ENCODE measurements around the gene ZNF746. TPM values are rescaled to one million over a fixed set of nuclear protein-coding genes. Genes with fewer than 3 reads are reported as not detected.
"Not testable (repeated sequence)": the region's sequence is repeated elsewhere in the genome, so short reads cannot be mapped to it uniquely, and the experiment has no call there.

ZNF746 gene
- total and polyA plus RNA-seq, 4 donors, result 12.2 to 22.4 (median 16.8) TPM

DNA sequence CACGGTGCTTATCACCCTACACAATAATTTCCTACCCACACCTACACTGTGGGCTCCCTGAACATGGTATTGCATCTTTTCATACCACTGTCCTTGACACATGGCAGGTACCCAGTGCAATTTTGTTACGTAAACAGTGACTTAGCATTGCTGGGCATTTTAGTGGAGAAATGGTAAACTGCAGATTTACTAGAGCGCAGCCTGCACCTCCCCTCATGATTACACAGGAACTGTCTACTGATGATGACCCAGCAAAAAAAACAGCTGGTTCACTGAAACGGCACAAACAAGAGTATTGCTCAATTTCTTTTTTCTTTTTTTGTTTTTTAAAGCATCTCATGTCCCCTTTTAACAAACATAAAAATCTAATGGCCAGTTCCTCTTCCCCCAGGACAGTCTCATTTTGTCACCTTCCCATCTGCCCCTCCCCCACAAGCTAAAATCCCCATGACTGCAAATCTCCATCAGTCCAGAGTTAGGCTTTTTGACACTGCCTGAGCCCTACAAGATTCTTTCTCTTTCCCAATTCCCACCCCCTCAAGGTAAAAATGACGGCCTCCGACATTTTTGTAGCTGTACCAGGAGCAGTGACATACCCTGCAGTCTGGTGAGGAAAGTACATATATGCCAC, 2.8 kb downstream of the ZNF746 start:
- H3K9me3 ChIP-seq (ENCODE audit: control insufficient read depth, insufficient read depth, low read length), result no peaks in the 10 kb centered on the region
- no peak overlapping the region for H3K4me3 ChIP-seq (ENCODE audit: low read depth, low read length)
- DNase-seq (ENCODE audit: low read depth in 4 of 6, low spot score in 6 of 6), result no peak
- peaks cover 13% of the 10 kb centered on the region for H3K4me1 ChIP-seq (ENCODE audit: control insufficient read depth, insufficient read depth, low read length)
- no peak overlapping the region for H3K27ac ChIP-seq (ENCODE audit: low read depth, low read length)
- H3K36me3 ChIP-seq (ENCODE audit: control insufficient read depth, insufficient read depth, low read length), result peaks cover 47% of the 10 kb centered on the region
- WGBS (ENCODE audit: insufficient coverage), result 74% methylated on average over 4 of the region's 6 CpGs
- H3K27me3 ChIP-seq (ENCODE audit: control insufficient read depth, insufficient read depth, low read length), result no peaks in the 10 kb centered on the region

DNA sequence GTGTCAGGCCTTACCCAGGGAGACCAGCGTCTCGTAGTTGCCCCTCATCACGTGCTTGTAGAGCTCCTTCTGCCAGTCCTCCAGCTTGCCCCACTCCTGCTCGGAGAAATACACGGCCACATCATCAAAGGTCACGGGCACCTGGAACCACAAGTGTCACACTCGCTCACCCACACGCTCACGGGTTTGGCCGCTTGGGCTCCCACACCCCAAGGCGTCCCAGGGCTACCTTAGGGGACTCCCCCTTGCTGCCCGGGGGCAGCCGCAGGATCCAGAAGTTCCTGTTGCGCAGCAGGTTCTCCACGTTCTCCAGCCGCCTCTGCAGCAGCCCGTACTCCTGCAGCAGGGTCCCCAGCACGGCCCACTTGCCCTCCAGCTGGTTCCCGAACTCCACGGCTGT, 3.6 kb downstream of the ZNF746 start:
- H3K36me3 ChIP-seq (ENCODE audit: control insufficient read depth, insufficient read depth, low read length), result peaks cover 54% of the 10 kb centered on the region
- H3K27ac ChIP-seq (ENCODE audit: low read depth, low read length); H3K27me3 ChIP-seq (ENCODE audit: control insufficient read depth, insufficient read depth, low read length); DNase-seq (ENCODE audit: low read depth in 4 of 6, low spot score in 6 of 6); H3K4me3 ChIP-seq (ENCODE audit: low read depth, low read length); H3K9me3 ChIP-seq (ENCODE audit: control insufficient read depth, insufficient read depth, low read length): not testable (repeated sequence)
- peaks cover 13% of the 10 kb centered on the region for H3K4me1 ChIP-seq (ENCODE audit: control insufficient read depth, insufficient read depth, low read length)
- 92% methylated on average over 11 of the region's 20 CpGs for WGBS (ENCODE audit: insufficient coverage)

DNA sequence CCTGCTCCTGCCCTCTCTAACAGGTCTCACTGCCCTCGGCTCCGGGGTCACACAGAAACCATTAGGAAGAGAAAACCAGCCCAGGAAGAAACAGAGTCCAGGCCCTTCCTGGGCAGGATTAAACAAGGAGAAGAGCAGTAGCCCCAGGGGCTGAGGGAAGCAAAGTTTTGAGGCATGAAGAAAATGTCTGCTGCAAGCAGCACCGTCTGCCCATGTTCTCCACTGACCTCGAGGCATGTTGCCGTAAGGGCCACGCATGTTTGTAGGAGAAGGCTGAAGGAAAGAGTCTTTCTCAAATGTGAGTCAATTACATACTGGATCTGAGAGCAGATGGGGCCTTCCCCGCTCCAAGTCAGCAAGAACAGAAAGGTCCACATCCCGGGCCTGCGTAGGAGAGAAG, 4.2 kb downstream of the ZNF746 start:
- WGBS (ENCODE audit: insufficient coverage), result 92% methylated on average over 7 of the region's 9 CpGs
- Histone ChIP-seq H3K4me3 (ENCODE audit: low read depth, low read length) (no peak overlapping the region), H3K27me3 (ENCODE audit: control insufficient read depth, insufficient read depth, low read length) (no peaks in the 10 kb centered on the region), H3K4me1 (ENCODE audit: control insufficient read depth, insufficient read depth, low read length) (peaks cover 13% of the 10 kb centered on the region), H3K27ac (ENCODE audit: low read depth, low read length) (no peak overlapping the region), H3K36me3 (ENCODE audit: control insufficient read depth, insufficient read depth, low read length) (peaks cover 57% of the 10 kb centered on the region), H3K9me3 (ENCODE audit: control insufficient read depth, insufficient read depth, low read length) (no peaks in the 10 kb centered on the region)
- no peak for DNase-seq (ENCODE audit: low read depth in 4 of 6, low spot score in 6 of 6)

DNA sequence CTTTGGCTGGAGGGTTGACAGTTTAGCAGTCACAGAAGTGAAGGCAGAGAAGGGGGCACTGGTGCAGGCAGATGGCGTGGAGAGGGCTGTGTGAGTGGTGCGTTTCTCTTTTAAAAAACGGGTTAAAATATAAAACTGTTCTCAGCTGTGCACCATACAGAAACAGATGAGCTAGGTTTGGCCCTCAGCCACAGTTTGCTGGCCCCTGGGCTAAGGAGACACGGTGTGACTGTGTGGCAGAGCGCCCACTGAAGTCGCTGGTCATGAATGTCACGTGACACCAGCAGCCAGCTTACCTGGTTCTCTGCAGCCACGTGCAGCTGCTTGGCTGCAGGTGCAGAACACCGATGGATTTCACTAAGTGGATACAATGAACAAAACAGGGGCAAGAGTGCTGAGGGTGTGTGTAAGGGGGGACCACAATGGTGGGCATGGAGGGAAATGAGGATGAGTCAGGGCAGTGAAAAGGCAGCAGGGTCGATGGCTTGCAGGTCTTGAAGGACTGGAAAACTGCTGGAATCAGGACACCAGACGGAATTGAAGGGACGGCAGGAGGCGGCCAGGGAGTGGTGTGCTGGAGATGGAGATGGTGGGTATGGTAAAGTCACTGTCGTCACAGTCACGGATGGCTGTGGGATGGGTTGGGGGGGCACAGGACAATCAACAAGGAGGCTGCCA, 7.4 kb downstream of the ZNF746 start:
- Histone ChIP-seq H3K36me3 (ENCODE audit: control insufficient read depth, insufficient read depth, low read length) (peaks cover 70% of the 10 kb centered on the region), H3K27ac (ENCODE audit: low read depth, low read length) (no peak overlapping the region), H3K4me3 (ENCODE audit: low read depth, low read length) (no peak overlapping the region), H3K9me3 (ENCODE audit: control insufficient read depth, insufficient read depth, low read length) (no peaks in the 10 kb centered on the region), H3K4me1 (ENCODE audit: control insufficient read depth, insufficient read depth, low read length) (no peaks in the 10 kb centered on the region), H3K27me3 (ENCODE audit: control insufficient read depth, insufficient read depth, low read length) (no peaks in the 10 kb centered on the region)
- 88% methylated on average over 15 of the region's 15 CpGs for WGBS (ENCODE audit: insufficient coverage)
- DNase-seq (ENCODE audit: low read depth in 4 of 6, low spot score in 6 of 6), result no peak

DNA sequence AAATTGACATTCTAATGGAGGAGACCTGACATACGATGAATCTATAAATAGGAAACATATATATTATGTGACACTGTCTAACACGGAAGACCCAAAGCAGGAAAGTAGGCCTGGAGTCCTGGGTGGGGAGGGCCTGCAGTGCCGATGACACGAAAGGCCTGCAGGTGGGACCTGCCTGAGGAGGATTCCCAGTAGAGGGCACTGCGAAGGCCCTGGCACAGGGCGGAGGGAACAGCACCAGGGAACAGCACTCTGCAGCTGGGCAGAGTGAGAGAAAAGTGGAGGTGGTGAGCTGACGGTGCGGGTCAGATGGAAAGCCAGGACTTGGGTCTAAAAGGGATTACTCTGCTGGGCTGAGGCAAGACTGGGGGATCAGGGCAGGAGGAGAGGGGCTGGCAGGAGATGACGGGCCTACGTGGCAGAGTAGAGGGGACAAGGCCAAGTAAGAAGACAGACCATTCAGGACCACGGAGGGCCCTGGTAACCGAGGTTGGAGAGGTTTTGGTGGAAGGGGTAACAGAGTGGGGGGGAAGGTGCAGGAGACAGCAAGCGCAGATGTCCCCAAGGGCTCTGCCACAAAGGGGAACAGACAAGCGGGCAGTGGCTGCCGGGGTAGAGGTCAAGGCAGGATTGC, 8.1 kb downstream of the ZNF746 start:
- no peaks in the 10 kb centered on the region for H3K4me1 ChIP-seq (ENCODE audit: control insufficient read depth, insufficient read depth, low read length)
- peaks cover 68% of the 10 kb centered on the region for H3K36me3 ChIP-seq (ENCODE audit: control insufficient read depth, insufficient read depth, low read length)
- no peak overlapping the region for H3K4me3 ChIP-seq (ENCODE audit: low read depth, low read length)
- no peaks in the 10 kb centered on the region for H3K9me3 ChIP-seq (ENCODE audit: control insufficient read depth, insufficient read depth, low read length)
- H3K27me3 ChIP-seq (ENCODE audit: control insufficient read depth, insufficient read depth, low read length), result no peaks in the 10 kb centered on the region
- DNase-seq (ENCODE audit: low read depth in 4 of 6, low spot score in 6 of 6), result no peak
- WGBS (ENCODE audit: insufficient coverage), result 87% methylated on average over 14 of the region's 15 CpGs
- H3K27ac ChIP-seq (ENCODE audit: low read depth, low read length), result no peak overlapping the region

DNA sequence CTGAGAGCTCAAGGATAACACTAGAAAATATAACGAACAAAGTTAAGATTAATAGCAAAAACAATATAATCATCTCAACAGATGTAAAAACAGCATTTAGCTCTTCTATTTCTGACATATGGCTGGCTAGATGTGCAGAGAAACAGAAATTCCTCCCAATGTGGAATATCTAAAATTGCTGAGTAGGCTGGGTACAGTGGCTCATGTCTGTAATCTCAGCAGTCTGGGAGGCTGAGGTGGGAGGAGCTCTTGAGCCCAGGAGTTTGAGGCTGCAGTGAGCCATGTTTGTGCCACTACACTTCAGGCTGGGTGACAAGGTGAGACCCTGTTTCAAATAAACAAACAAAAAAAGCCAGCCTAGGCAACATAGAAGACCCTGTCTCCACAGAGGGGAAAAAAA, 18.0 kb downstream of the ZNF746 start:
- no peaks in the 10 kb centered on the region for H3K4me1 ChIP-seq (ENCODE audit: control insufficient read depth, insufficient read depth, low read length)
- H3K27ac ChIP-seq (ENCODE audit: low read depth, low read length), result no peak overlapping the region
- H3K36me3 ChIP-seq (ENCODE audit: control insufficient read depth, insufficient read depth, low read length), result peaks cover 41% of the 10 kb centered on the region
- no CpG with 5 or more reads among the region's 1 CpG for WGBS (ENCODE audit: insufficient coverage)
- DNase-seq (ENCODE audit: low read depth in 4 of 6, low spot score in 6 of 6), result no peak
- H3K9me3 ChIP-seq (ENCODE audit: control insufficient read depth, insufficient read depth, low read length), result peaks cover 4% of the 10 kb centered on the region
- no peak overlapping the region for H3K4me3 ChIP-seq (ENCODE audit: low read depth, low read length)
- H3K27me3 ChIP-seq (ENCODE audit: control insufficient read depth, insufficient read depth, low read length), result no peaks in the 10 kb centered on the region

DNA sequence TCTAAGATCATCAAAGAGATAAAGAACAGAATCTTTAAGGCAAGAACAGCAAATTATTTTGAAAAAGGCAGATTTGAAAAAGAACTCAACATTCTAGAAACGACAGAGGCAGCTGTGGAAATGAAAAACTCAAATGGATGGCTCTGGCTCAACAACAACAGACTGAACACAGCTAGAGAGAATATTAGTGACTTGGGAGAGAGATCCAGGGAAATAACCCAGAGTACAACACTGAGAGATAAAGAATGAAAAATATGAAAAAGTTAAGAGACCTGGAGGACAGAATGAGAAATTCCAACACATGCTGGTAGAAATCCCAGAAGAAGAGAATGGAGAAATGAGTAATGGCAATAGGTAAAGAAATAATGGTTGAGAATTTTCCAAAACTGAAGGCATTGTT, 18.9 kb downstream of the ZNF746 start:
- whole genome bisulfite sequencing (ENCODE audit: insufficient coverage), result no CpG with 5 or more reads among the region's 1 CpG
- no peaks in the 10 kb centered on the region for H3K27me3 ChIP-seq (ENCODE audit: control insufficient read depth, insufficient read depth, low read length)
- no peak overlapping the region for H3K27ac ChIP-seq (ENCODE audit: low read depth, low read length)
- H3K9me3 ChIP-seq (ENCODE audit: control insufficient read depth, insufficient read depth, low read length), result peaks cover 4% of the 10 kb centered on the region
- H3K4me1 ChIP-seq (ENCODE audit: control insufficient read depth, insufficient read depth, low read length), result no peaks in the 10 kb centered on the region
- DNase-seq (ENCODE audit: low read depth in 4 of 6, low spot score in 6 of 6), result no peak
- peaks cover 49% of the 10 kb centered on the region for H3K36me3 ChIP-seq (ENCODE audit: control insufficient read depth, insufficient read depth, low read length)
- no peak overlapping the region for H3K4me3 ChIP-seq (ENCODE audit: low read depth, low read length)

DNA sequence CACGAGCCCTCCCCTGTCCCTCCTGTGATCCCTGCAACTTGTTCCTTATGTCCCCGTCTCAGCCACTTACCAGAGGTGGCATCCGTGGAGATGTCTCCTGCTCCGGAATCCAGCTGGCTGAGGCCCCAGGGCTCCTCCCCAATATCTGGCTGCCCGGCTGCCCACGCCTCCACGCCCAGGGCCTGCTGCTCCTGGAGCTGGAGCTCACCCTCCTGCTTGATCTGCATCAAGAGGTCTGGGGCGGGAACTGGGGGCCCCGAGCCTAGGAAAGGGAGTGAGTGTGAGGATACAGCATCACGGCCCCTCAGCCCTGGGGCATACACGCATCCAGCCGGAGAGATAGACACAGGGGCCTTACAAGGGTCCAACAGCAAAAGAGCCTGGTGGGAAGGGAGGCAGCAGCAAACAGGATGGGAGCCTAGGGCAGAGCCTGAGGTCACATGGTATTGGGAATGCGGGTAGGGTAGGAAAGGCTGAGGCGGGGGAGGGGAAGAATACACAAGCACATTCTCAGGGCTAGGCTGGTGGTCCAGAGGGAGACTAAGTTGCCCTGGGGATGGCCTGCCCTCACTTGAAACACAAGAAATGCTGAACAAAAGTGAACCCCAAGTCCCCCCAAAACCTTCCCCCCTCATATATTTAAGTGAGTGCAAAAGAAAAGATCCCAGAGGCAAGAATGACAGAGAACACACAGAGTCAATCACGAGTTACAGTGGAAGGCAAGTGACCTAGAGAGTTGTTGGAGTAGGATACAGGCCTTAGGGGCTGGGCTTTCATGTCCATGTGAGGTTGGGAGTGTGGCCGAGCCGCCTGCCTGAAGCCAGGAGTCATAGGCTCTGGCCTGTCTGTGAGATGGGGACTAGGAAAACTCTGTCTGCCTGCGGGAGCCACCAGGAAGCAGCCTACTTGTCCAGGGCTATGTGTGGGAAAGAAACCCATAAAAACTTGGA, 19.8 kb downstream of the ZNF746 start:
- no peak overlapping the region for H3K4me3 ChIP-seq (ENCODE audit: low read depth, low read length)
- no peak overlapping the region for H3K27ac ChIP-seq (ENCODE audit: low read depth, low read length)
- H3K9me3 ChIP-seq (ENCODE audit: control insufficient read depth, insufficient read depth, low read length), result peaks cover 4% of the 10 kb centered on the region
- no peaks in the 10 kb centered on the region for H3K4me1 ChIP-seq (ENCODE audit: control insufficient read depth, insufficient read depth, low read length)
- DNase-seq (ENCODE audit: low read depth in 4 of 6, low spot score in 6 of 6), result no peak
- peaks cover 56% of the 10 kb centered on the region for H3K36me3 ChIP-seq (ENCODE audit: control insufficient read depth, insufficient read depth, low read length)
- H3K27me3 ChIP-seq (ENCODE audit: control insufficient read depth, insufficient read depth, low read length), result no peaks in the 10 kb centered on the region
- 93% methylated on average over 16 of the region's 18 CpGs for WGBS (ENCODE audit: insufficient coverage)

DNA sequence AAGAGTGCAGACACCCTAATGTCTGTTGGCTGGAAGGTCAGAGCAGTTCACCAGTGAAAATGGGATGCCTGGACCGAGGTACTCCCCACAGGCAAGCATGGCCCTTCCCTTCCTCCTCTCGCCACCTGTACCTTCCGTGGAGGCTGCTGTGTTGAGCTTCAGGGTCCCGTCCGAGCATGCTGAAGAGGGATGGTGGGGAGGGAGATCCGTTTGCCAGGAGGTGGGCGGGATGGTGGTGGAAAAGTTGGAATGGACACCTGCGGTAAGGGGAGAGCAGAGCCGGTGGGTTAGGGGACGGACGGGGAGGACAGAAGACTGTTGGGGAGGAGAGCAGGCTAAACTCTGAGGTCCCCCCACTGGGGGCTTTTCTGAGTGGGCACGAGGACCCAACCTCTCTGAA, 20.8 kb downstream of the ZNF746 start:
- Histone ChIP-seq H3K4me3 (ENCODE audit: low read depth, low read length) (no peak overlapping the region), H3K9me3 (ENCODE audit: control insufficient read depth, insufficient read depth, low read length) (peaks cover 4% of the 10 kb centered on the region), H3K36me3 (ENCODE audit: control insufficient read depth, insufficient read depth, low read length) (peaks cover 61% of the 10 kb centered on the region), H3K27me3 (ENCODE audit: control insufficient read depth, insufficient read depth, low read length) (no peaks in the 10 kb centered on the region), H3K27ac (ENCODE audit: low read depth, low read length) (no peak overlapping the region), H3K4me1 (ENCODE audit: control insufficient read depth, insufficient read depth, low read length) (no peaks in the 10 kb centered on the region)
- no peak for DNase-seq (ENCODE audit: low read depth in 4 of 6, low spot score in 6 of 6)
- WGBS (ENCODE audit: insufficient coverage), result 100% methylated on average over 5 of the region's 12 CpGs
